ENCODE results near the gene DYNLT2.

Gene DYNLT2, protein sequence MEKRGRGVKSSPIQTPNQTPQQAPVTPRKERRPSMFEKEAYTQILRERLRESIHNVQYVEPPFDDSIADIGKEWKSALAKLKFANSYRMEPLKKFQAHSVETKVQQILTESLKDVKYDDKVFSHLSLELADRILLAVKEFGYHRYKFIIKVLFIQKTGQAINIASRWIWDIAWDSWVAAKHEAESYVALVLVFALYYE

DNA sequence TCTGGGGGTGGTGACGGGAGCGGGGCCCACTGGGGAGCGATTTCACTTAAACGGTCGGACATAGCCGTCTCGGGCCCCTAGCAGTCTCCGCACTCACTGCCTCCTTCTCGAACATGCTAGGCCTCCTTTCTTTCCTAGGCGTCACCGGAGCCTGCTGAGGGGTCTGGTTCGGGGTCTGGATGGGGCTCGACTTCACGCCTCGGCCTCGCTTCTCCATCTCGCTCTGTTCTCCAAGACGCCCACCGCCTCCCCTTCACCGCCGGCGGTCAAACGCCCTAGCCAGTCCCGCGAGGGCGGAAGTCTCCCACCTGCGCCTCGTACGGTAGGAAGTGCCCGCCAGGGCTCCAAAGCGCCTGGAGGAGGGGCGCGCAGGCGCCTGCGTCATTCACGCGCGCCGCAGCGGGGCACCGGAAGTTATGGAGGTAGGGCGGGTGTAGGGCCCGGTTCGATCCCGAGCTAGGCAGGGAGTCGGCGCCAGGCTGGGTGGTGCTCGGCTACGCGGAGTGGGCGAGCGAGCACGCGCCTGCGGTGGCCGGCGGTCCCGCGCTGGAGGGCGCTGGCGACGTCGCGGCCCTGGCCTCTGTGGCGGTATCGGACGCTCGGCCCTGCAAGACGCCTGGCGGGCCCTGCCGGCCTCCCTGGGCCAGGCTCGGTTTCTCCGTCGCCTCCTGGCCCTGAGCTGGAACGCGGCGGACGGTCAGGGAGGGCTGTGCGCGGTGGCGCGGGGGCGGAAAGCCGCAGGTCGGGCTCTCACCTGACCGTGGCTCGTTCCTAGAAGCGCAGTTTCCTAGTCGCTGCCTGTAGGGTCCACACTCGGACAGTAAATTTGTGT lies at the start of gene DYNLT2, which contains the start of gene ERMARD:
Gene DYNLT2 (minus strand): TSS at position 331 of the 832 bp plus-strand sequence. CDS start 114 bp downstream, at position 217.
Gene ERMARD (plus strand): TSS at position 381 of the 832 bp plus-strand sequence. CDS start 36 bp downstream, at position 417.
- TF ChIP-seq, protein P1, sequence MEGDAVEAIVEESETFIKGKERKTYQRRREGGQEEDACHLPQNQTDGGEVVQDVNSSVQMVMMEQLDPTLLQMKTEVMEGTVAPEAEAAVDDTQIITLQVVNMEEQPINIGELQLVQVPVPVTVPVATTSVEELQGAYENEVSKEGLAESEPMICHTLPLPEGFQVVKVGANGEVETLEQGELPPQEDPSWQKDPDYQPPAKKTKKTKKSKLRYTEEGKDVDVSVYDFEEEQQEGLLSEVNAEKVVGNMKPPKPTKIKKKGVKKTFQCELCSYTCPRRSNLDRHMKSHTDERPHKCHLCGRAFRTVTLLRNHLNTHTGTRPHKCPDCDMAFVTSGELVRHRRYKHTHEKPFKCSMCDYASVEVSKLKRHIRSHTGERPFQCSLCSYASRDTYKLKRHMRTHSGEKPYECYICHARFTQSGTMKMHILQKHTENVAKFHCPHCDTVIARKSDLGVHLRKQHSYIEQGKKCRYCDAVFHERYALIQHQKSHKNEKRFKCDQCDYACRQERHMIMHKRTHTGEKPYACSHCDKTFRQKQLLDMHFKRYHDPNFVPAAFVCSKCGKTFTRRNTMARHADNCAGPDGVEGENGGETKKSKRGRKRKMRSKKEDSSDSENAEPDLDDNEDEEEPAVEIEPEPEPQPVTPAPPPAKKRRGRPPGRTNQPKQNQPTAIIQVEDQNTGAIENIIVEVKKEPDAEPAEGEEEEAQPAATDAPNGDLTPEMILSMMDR (IDR thresholded peaks at IDR 0.05; ENCODE audit: low read depth, low read length) = no peak
- no peak for TF ChIP-seq EZH2phosphoT487 (IDR thresholded peaks at IDR 0.05; ENCODE audit: low read depth)
- Histone ChIP-seq H3K4me1 (ENCODE audit: low read length) (peaks cover 14% of the 10 kb centered on the region), H2AFZ (ENCODE audit: low read depth, low read length) (peak within 1 kb of the TSS; percentile 81; the same call in 1 of the 2 replicates)

DNA sequence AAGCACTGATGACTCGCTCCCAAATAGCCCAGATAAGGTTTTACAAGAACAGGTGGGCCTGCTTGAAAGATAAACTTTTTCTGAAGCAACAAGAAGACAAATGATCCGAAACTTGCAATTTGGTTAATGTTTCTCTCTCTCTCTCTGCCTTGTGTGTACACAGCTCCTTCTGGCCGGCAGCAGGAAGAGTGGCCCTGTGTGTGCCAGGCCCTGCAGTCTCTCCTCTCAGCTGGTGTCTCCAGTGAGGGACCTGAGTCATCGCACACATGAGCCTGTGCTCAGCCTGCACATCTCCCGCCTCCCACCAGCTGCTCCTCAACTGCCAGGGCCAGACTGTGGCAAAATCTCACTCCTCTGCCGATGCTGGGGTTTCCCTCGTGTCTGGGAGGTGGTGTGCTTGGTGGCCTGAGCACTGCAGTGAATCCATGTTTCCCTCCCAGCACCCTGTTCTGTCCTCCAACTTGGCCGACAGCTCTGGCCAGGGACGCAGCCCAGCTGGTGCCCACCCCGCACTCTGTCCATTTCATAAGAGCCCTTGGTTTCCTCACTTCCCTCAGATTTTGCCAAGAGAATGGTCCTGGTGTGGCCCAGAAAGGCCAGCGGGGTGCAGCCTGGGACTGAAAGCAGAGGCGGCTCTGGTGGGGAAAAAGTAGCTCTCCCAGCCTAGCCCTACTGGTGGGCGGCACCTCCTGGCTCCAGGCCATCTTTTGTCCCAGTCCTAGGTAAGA lies 49.5 kb upstream of the DYNLT2 start:
- TF ChIP-seq, protein P1 (IDR thresholded peaks at IDR 0.05; ENCODE audit: low read depth, low read length) = no peak
- no peak for TF ChIP-seq EZH2phosphoT487 (IDR thresholded peaks at IDR 0.05; ENCODE audit: low read depth)
- H3K36me3 ChIP-seq (replicated peaks; ENCODE audit: low read depth, low read length) = no peaks in the 10 kb centered on the region
- H3K4me1 ChIP-seq (ENCODE audit: low read length) = peaks cover 9% of the 10 kb centered on the region
- H3K27ac ChIP-seq (ENCODE audit: low read length) = no peak overlapping the region
- no peaks in the 10 kb centered on the region for H4K20me1 ChIP-seq (ENCODE audit: insufficient read depth, low read length)
- H3K4me2 ChIP-seq (ENCODE audit: low read length) = 0 out of 2 replicates have a peak overlapping the region, but pooled peaks have one; percentile 12
- no peak overlapping the region for H3K4me3 ChIP-seq (ENCODE audit: low read length)
- no peaks in the 10 kb centered on the region for H3K79me2 ChIP-seq (ENCODE audit: low read length)
- no peak overlapping the region for H3K9ac ChIP-seq (ENCODE audit: low read length)
- no peaks in the 10 kb centered on the region for H3K9me3 ChIP-seq (ENCODE audit: insufficient read depth, low read length)
- H2AFZ ChIP-seq (ENCODE audit: low read depth, low read length) = 0 out of 2 replicates have a peak overlapping the region, but pooled peaks have one; percentile 21
- H3K27me3 ChIP-seq (ENCODE audit: low read depth, low read length) = 0 out of 2 replicates have a peak, but pooled peaks cover 5% of the 10 kb centered on the region

More for the DNA sequence above, at the start of gene DYNLT2, which contains the start of gene ERMARD:
- H3K36me3 ChIP-seq (replicated peaks; ENCODE audit: low read depth, low read length) = peaks cover 18% of the 10 kb centered on the region
- H3K4me2 ChIP-seq (ENCODE audit: low read length) = peak within 1 kb of the TSS; percentile 94
- no peaks in the 10 kb centered on the region for H3K27me3 ChIP-seq (ENCODE audit: low read depth, low read length)
- no peaks in the 10 kb centered on the region for H3K9me3 ChIP-seq (ENCODE audit: insufficient read depth, low read length)
- H4K20me1 ChIP-seq (ENCODE audit: insufficient read depth, low read length) = no peaks in the 10 kb centered on the region
- peaks cover 35% of the 10 kb centered on the region for H3K79me2 ChIP-seq (ENCODE audit: low read length)
- H3K9ac ChIP-seq (ENCODE audit: low read length) = peak within 1 kb of the TSS; percentile 95
- H3K27ac ChIP-seq (ENCODE audit: low read length) = peak within 1 kb of the TSS; percentile 66
- H3K4me3 ChIP-seq (ENCODE audit: low read length) = peak within 1 kb of the TSS; percentile 98

DNA sequence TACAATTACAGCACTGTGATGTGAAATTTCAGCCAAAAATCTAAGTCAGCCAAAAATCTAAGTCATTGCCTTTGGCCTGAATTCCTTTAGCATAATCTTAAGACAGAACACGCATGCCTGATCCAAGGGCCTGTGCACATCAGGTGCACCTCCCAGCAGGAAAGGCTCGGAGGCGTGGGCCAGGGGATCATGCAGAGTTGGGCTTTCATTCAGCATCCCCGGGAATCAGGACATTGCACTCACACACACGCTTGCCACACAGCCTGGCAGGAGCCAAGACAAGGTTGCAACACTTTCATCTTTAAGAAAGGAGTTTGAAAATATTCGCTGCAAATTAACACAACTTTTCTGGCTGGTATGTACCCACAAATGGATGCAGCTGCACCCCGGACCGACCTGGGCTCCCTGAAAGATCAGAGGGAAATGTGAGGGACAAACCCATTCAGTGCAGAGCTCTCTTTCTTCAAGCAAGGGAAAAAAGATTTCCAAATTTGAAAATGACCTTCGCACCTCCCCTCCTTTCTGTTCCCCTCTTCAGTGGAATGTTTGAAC lies 48.8 kb upstream of the DYNLT2 start:
- Histone ChIP-seq H3K4me1 (ENCODE audit: low read length) (peaks cover 9% of the 10 kb centered on the region), H4K20me1 (ENCODE audit: insufficient read depth, low read length) (no peaks in the 10 kb centered on the region), H3K36me3 (replicated peaks; ENCODE audit: low read depth, low read length) (no peaks in the 10 kb centered on the region), H2AFZ (ENCODE audit: low read depth, low read length) (no peak overlapping the region), H3K4me2 (ENCODE audit: low read length) (0 out of 2 replicates have a peak overlapping the region, but pooled peaks have one; percentile 12), H3K9ac (ENCODE audit: low read length) (no peak overlapping the region), H3K9me3 (ENCODE audit: insufficient read depth, low read length) (no peaks in the 10 kb centered on the region), H3K79me2 (ENCODE audit: low read length) (no peaks in the 10 kb centered on the region), H3K27ac (ENCODE audit: low read length) (no peak overlapping the region), H3K4me3 (ENCODE audit: low read length) (no peak overlapping the region), H3K27me3 (ENCODE audit: low read depth, low read length) (0 out of 2 replicates have a peak, but pooled peaks cover 5% of the 10 kb centered on the region)
- TF ChIP-seq EZH2phosphoT487 (IDR thresholded peaks at IDR 0.05; ENCODE audit: low read depth) = no peak
- TF ChIP-seq, protein P1 (IDR thresholded peaks at IDR 0.05; ENCODE audit: low read depth, low read length) = no peak

Measured in OCI-LY3 (cell line).